H1 (cell line): ENCODE measurements around the gene ITGA11. TPM values are rescaled to one million over a fixed set of nuclear protein-coding genes. Genes with fewer than 3 reads are reported as not detected.
A peak's percentile ranks its signal among the peaks of the same experiment; 100 is the strongest.

Experiments used
- CTCF ChIA-PET: fragments of 300-600 bp; sonication (Branson Sonifier 250); formaldehyde crosslinking; loops from one replicate; lab custom pipeline; 2021; ENCODE audit not compliant: partially characterized antibody; lab: Charles Lee
- POLR2A ChIA-PET: fragments of 300-600 bp; sonication (Branson Sonifier 250); formaldehyde crosslinking; loops from one replicate; lab custom pipeline; 2021; ENCODE audit warnings: inconsistent platforms; ENCODE audit not compliant: partially characterized antibody; lab: Charles Lee
- DNase-seq, 2 experiments: peaks; one replicate each; pipeline versions ENCODE4 v3.0.0 to v3.0.0-alpha.2; 2010 to 2022; ENCODE audit warnings: low spot score in 2 of 2, low read depth in 1 of 2, mixed read lengths in 1 of 2
- FAIRE-seq: peaks from 2 replicates; lab custom pipeline; 2011; peaks lifted over from hg19 to GRCh38; lab: Jason Lieb, UNC
- H2AFZ ChIP-seq: 2 replicates; pipeline ENCODE4 v1.8.1; 2012; ENCODE audit warnings: low read length, inconsistent platforms
- H2AK5ac ChIP-seq: 2 replicates; pipeline ENCODE4 v1.6.1; 2013; ENCODE audit warnings: low read depth, low read length
- H2BK120ac ChIP-seq: replicated peaks from 2 replicates; pipeline ENCODE3; 2013; ENCODE audit warnings: low read depth, low read length, inconsistent platforms
- H2BK12ac ChIP-seq: 2 replicates; pipeline ENCODE4 v1.6.1; 2013; ENCODE audit warnings: low read depth, low read length
- H2BK15ac ChIP-seq: 2 replicates; pipeline ENCODE4 v1.6.1; 2013; ENCODE audit warnings: low read length
- H2BK20ac ChIP-seq: 2 replicates; pipeline ENCODE4 v1.6.1; 2013; ENCODE audit warnings: low read length
- H2BK5ac ChIP-seq: 2 replicates; pipeline ENCODE4 v1.6.1; 2013; ENCODE audit warnings: low read depth, low read length
- H3K14ac ChIP-seq: 2 replicates; pipeline ENCODE4 v1.6.1; 2013; ENCODE audit warnings: inconsistent platforms; ENCODE audit not compliant: insufficient read length
- H3K18ac ChIP-seq: 2 replicates; pipeline ENCODE4 v1.6.1; 2013; ENCODE audit warnings: low read length; ENCODE audit errors: extremely low read depth
- H3K23ac ChIP-seq: 2 replicates; pipeline ENCODE4 v1.6.1; 2013; ENCODE audit warnings: inconsistent platforms; ENCODE audit not compliant: insufficient read length
- H3K23me2 ChIP-seq: 2 replicates; pipeline ENCODE4 v1.6.1; 2013; ENCODE audit warnings: low read depth, low read length
- H3K27ac ChIP-seq: 2 replicates; pipeline ENCODE4 v1.6.1; 2011; ENCODE audit warnings: low read depth, low read length, inconsistent platforms
- H3K27me3 ChIP-seq, 4 experiments: replicated peaks in 1 of 4; 1 replicate in 1 of 4; 2 replicates in 3 of 4; pipeline versions ENCODE4 v1.6.1 to v1.8.1; 2011 to 2013; ENCODE audit warnings: low read length in 3 of 4, mild to moderate bottlenecking in 3 of 4, inconsistent platforms in 2 of 4, mixed read lengths in 2 of 4, moderate library complexity in 1 of 4; ENCODE audit not compliant: control insufficient read depth in 3 of 4, insufficient read depth in 3 of 4; ENCODE audit errors: extremely low read depth in 1 of 4
- H3K36me3 ChIP-seq, 4 experiments: 2 replicates each; pipeline versions ENCODE4 v1.6.1 to v1.8.1; 2011 to 2013; ENCODE audit warnings: mild to moderate bottlenecking in 4 of 4, low read length in 3 of 4, moderate library complexity in 2 of 4, control low read depth in 1 of 4, inconsistent platforms in 1 of 4; ENCODE audit not compliant: insufficient read depth in 4 of 4, control insufficient read depth in 2 of 4
- H3K4ac ChIP-seq: replicated peaks from 2 replicates; pipeline ENCODE3; 2013; ENCODE audit warnings: low read length, low read depth, mixed read lengths, inconsistent platforms; ENCODE audit not compliant: insufficient read length
- H3K4me1 ChIP-seq, 4 experiments: replicated peaks in 1 of 4; 1 replicate in 1 of 4; 2 replicates in 3 of 4; pipeline versions ENCODE4 v1.6.1 to v1.8.1; 2011 to 2013; ENCODE audit warnings: low read length in 3 of 4, inconsistent platforms in 2 of 4, mixed read lengths in 1 of 4; ENCODE audit not compliant: insufficient read depth in 4 of 4, control insufficient read depth in 3 of 4
- H3K4me2 ChIP-seq, 2 experiments: 2 replicates each; pipeline versions ENCODE4 v1.6.1 to v1.8.1; 2011 to 2013; ENCODE audit warnings: low read depth in 2 of 2, low read length in 2 of 2, control low read depth in 1 of 2, inconsistent platforms in 1 of 2, mild to moderate bottlenecking in 1 of 2; ENCODE audit not compliant: insufficient read depth in 1 of 2
- H3K4me3 ChIP-seq, 4 experiments: fragments of 200-600, 300-600 bp in 1 of 4; sonication (generic), shearing (Covaris generic), sonication (Bioruptor Twin) in 1 of 4; 2 replicates each; pipeline versions ENCODE4 v1.5.1 to v1.8.1; 2011 to 2016; ENCODE audit warnings: low read length in 4 of 4, low read depth in 3 of 4, control low read depth in 2 of 4, inconsistent platforms in 2 of 4, mild to moderate bottlenecking in 2 of 4, mixed read lengths in 1 of 4, moderate library complexity in 1 of 4; ENCODE audit not compliant: insufficient read depth in 2 of 4; ENCODE audit errors: extremely low read depth in 1 of 4
- H3K56ac ChIP-seq: replicated peaks from 2 replicates; pipeline ENCODE3; 2013; ENCODE audit warnings: low read depth, mild to moderate bottlenecking, mixed read lengths, low read length, inconsistent platforms; ENCODE audit not compliant: insufficient read length
- H3K79me1 ChIP-seq: 2 replicates; pipeline ENCODE4 v1.6.1; 2013; ENCODE audit warnings: low read depth, low read length, control low read depth
- H3K79me2 ChIP-seq, 2 experiments: 2 replicates each; pipeline versions ENCODE4 v1.6.1 to v1.8.1; 2012 to 2013; ENCODE audit warnings: low read length in 2 of 2, mild to moderate bottlenecking in 2 of 2, inconsistent platforms in 1 of 2; ENCODE audit not compliant: insufficient read depth in 2 of 2, control insufficient read depth in 1 of 2
- H3K9ac ChIP-seq, 4 experiments: replicated peaks in 1 of 4; 1 replicate in 1 of 4; 2 replicates in 3 of 4; pipeline versions ENCODE4 v1.6.1 to v1.8.1; 2011 to 2013; ENCODE audit warnings: low read depth in 3 of 4, low read length in 3 of 4, control low read depth in 2 of 4, mild to moderate bottlenecking in 2 of 4, moderate library complexity in 2 of 4, inconsistent platforms in 1 of 4; ENCODE audit errors: extremely low read depth in 1 of 4
- H3K9me3 ChIP-seq, 2 experiments: 2 replicates each; pipeline versions ENCODE4 v1.6.1 to v1.8.1; 2012 to 2013; ENCODE audit warnings: mild to moderate bottlenecking in 2 of 2, moderate library complexity in 2 of 2, control low read depth in 1 of 2, inconsistent platforms in 1 of 2, low read depth in 1 of 2, low read length in 1 of 2, mixed read lengths in 1 of 2; ENCODE audit not compliant: insufficient read depth in 2 of 2
- H4K20me1 ChIP-seq, 2 experiments: replicated peaks in 1 of 2; 2 replicates each; pipeline versions ENCODE3 to v1.8.1; 2011 to 2013; ENCODE audit warnings: inconsistent platforms in 2 of 2, low read length in 2 of 2, mild to moderate bottlenecking in 1 of 2; ENCODE audit not compliant: insufficient read depth in 2 of 2, control insufficient read depth in 1 of 2
- H4K5ac ChIP-seq: 2 replicates; pipeline ENCODE4 v1.6.1; 2013; ENCODE audit warnings: low read length, low read depth, mixed read lengths, inconsistent platforms; ENCODE audit not compliant: insufficient read length
- H4K8ac ChIP-seq: 2 replicates; pipeline ENCODE4 v1.8.0; 2013; ENCODE audit warnings: mild to moderate bottlenecking, moderate library complexity, low read length, inconsistent platforms; ENCODE audit not compliant: insufficient read depth; ENCODE audit errors: extremely low read depth
- H4K91ac ChIP-seq: replicated peaks from 2 replicates; pipeline ENCODE3; 2013; ENCODE audit warnings: low read length, mixed read lengths, inconsistent platforms; ENCODE audit not compliant: insufficient read length
- ATF3 ChIP-seq: IDR thresholded peaks from 2 replicates; pipeline ENCODE4 v1.6.1; 2011; ENCODE audit warnings: low read depth, mild to moderate bottlenecking, low read length; ENCODE audit not compliant: insufficient read depth
- GTF2F1 ChIP-seq: IDR thresholded peaks from 2 replicates; pipeline ENCODE4 v1.6.1; 2012; ENCODE audit warnings: low read depth, low read length, improper control_type of control experiment, borderline replicate concordance
- POLR2AphosphoS5 ChIP-seq: IDR thresholded peaks from 2 replicates; pipeline ENCODE4 v1.6.1; 2011; ENCODE audit warnings: low read depth, low read length
- SP2 ChIP-seq: IDR thresholded peaks from 2 replicates; pipeline ENCODE4 v1.6.1; 2012; ENCODE audit warnings: mild to moderate bottlenecking, low read length, inconsistent platforms
- YY1 ChIP-seq: IDR thresholded peaks from 2 replicates; pipeline ENCODE4 v1.6.1; 2011; ENCODE audit warnings: low read depth, mild to moderate bottlenecking, low read length
- WGBS, 2 experiments: shearing (Covaris generic) in 1 of 2; methylation state at CpG; one replicate each; pipeline versions ENCODE4 v1.1.6 to v1.1.7; 2013 to 2015; ENCODE audit warnings: low lambda C conversion rate in 2 of 2, mixed read lengths in 2 of 2, inconsistent platforms in 1 of 2, low coverage in 1 of 2, missing lambda C conversion rate in 1 of 2; ENCODE audit not compliant: insufficient replicate concordance in 2 of 2, insufficient coverage in 1 of 2, insufficient read length in 1 of 2; ENCODE audit errors: extremely low coverage in 1 of 2, missing lambda C conversion rate in 1 of 2; 5-methylcytosine and 5-hydroxymethylcytosine counted together
- polyA plus RNA-seq, 7 experiments: library from polyadenylated mRNA; depleted of rRNA in 3 of 7; stranded (reverse) in 5 of 7; unstranded in 2 of 7; fragments of >200 nt in 5 of 7; fragments of 200-250 nt in 2 of 7; gene quantifications; 1 replicate in 5 of 7; 2 replicates in 1 of 7; 4 replicates in 1 of 7; pipeline versions ENCODE4 v1.2.1 to v1.2.3, GENCODE V29; 2011 to 2013; ENCODE audit warnings: missing spikeins in 2 of 7, mixed read lengths in 2 of 7
- total RNA-seq: library from RNA; stranded (reverse); fragmentation: NEBNext Ultra II Directional; extraction: Animal tissue kit (Norgen Biotek cat#: 25700); gene quantifications from 2 replicates; pipeline ENCODE4 v1.2.1, GENCODE V29; 2021

The ITGA11 gene
- total and polyA plus RNA-seq, 2 of the 8 experiments (the other 6 are each of a cell fraction or from before 2014, with no cell fraction given) = 0.05 to 0.06 TPM

DNA sequence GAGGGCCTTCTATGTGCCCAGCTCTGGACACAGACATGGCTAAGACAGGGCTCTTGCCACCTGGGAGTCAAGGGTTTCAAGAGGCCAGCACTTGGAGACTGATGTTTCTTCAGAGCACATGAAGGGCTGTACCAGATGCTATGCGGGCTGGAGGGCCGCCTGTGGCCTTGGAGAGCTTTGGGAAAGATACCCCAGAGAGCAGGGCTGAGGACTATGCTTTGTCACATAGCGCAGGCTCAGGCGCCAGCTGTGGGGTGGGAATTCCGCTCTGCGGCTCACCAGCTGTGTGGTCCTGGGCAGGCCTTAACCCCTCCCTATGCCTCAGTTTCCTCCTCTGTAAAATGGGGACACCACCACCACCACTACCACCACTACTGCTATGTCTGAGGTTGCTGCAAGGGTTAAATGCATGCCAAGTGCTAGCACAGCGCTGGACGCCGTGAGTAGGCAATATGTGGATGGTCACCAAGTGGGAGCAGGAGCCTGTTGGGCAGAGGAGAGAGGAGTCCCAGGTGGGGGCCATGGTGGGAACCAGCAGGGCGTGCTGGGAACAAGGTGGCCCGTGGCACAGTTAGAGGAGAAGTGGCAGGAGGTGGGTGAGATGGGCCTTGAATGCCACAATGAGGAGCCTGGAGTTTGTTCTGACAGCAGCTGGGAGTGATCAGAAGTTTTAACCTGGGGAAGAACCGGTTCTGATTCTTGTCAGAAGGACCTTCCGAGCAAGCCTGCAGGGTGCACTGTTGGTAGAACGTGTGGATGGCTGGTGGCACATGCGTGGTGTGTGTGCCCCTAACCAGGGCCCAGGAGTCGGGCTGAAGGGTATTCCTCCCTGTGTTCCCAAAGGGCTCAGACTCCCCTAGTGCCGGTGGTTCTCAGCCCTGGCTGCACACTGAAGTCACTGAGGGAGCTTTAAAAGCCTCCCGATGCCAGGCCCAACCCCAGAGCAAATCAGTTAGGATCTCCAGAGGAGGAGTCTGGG is 112.7 kb downstream of the ITGA11 start:
- no peak overlapping the region; the same call in 1 of the 2 replicates for H2BK5ac ChIP-seq
- DNase-seq (no peak), FAIRE-seq (no peak)
- H3K4me3 ChIP-seq = no peak overlapping the region
- H3K23ac ChIP-seq = no peak overlapping the region
- H3K79me1 ChIP-seq = no peaks in the 10 kb centered on the region
- ChIA-PET POLR2A (no interaction called here), CTCF (interaction anchor here (0.9 to 2.9 kb wide), 6 partner anchors 12 to 91 kb away, joined by 3 to 16 read pairs (median 4); no protein-coding TSS in a partner anchor)
- H4K8ac ChIP-seq = peak overlapping the region; percentile 21; the same call in 1 of the 2 replicates
- H3K23me2 ChIP-seq = 0 out of 2 replicates have a peak, but pooled peaks cover 2% of the 10 kb centered on the region
- H2AK5ac ChIP-seq = no peak overlapping the region
- no peaks in the 10 kb centered on the region for H4K20me1 ChIP-seq
- no peak overlapping the region for H2BK120ac ChIP-seq
- no peak overlapping the region for H3K4me2 ChIP-seq
- H2BK20ac ChIP-seq = no peak overlapping the region
- H3K36me3 ChIP-seq = no peaks in the 10 kb centered on the region
- 95% methylated on average over 18 of the region's 18 CpGs; no CpG with 5 or more reads in 1 of the 2 experiments for WGBS, 2 experiments
- H2AFZ ChIP-seq = no peak overlapping the region
- no peak overlapping the region for H4K5ac ChIP-seq
- no peak overlapping the region for H2BK12ac ChIP-seq
- no peak overlapping the region for H4K91ac ChIP-seq
- no peaks in the 10 kb centered on the region for H3K27me3 ChIP-seq
- TF ChIP-seq POLR2AphosphoS5 = no peak
- no peak for TF ChIP-seq YY1
- no peak for TF ChIP-seq SP2
- no peak for TF ChIP-seq GTF2F1
- no peak for TF ChIP-seq ATF3
- no peak overlapping the region for H3K4ac ChIP-seq
- H3K4me1 ChIP-seq = peaks cover 0 to 17% (median 13%) of the 10 kb centered on the region in 4 experiments; a peak in 6 of 7 replicates
- no peak overlapping the region for H3K18ac ChIP-seq
- H2BK15ac ChIP-seq = no peak overlapping the region
- H3K56ac ChIP-seq = no peak overlapping the region
- no peaks in the 10 kb centered on the region for H3K9me3 ChIP-seq
- H3K27ac ChIP-seq = no peak overlapping the region
- H3K79me2 ChIP-seq = no peaks in the 10 kb centered on the region
- H3K14ac ChIP-seq = no peak overlapping the region
- H3K9ac ChIP-seq = no peak overlapping the region
